Lower lobe of right lung (tissue), 2 donors: ENCODE measurements around the gene CPSF4. TPM values are rescaled to one million over a fixed set of nuclear protein-coding genes. Genes with fewer than 3 reads are reported as not detected.

Experiments
- ATAC-seq, 2 donors: fragments of 200-7000 bp; cut with Tn5 transposase; one replicate each; pipeline ENCODE4 v1.9.1; 2020 to 2022; ENCODE audit warnings: mild to moderate bottlenecking in 2 of 2, moderate library complexity in 2 of 2
- DNase-seq: peaks from one replicate; pipeline ENCODE4 v3.0.0-alpha.2; 2020
- H3K27ac ChIP-seq: fragments of 200-600 bp; one replicate; pipeline ENCODE4 v1.8.0; 2022
- H3K27me3 ChIP-seq: fragments of 200-600 bp; one replicate; pipeline ENCODE4 v1.8.0; 2022; ENCODE audit warnings: low read depth
- H3K36me3 ChIP-seq: fragments of 200-600 bp; one replicate; pipeline ENCODE4 v1.8.0; 2022; ENCODE audit warnings: mild to moderate bottlenecking
- H3K4me1 ChIP-seq: fragments of 200-600 bp; one replicate; pipeline ENCODE4 v1.8.0; 2022
- H3K4me3 ChIP-seq: fragments of 200-600 bp; one replicate; pipeline ENCODE4 v1.8.0; 2022; ENCODE audit warnings: mild to moderate bottlenecking
- H3K9me3 ChIP-seq: fragments of 200-600 bp; one replicate; pipeline ENCODE4 v1.8.0; 2022
- intact Hi-C: fragments of 100-400 bp; cut with DNase I; formaldehyde crosslinking; loops from one replicate; pipeline ENCODE4 v1.11.0; 2022
- total RNA-seq: library from RNA; stranded (reverse); fragmentation: NEBNext Ultra II Directional; extraction: Animal tissue kit (Norgen Biotek cat#: 25700); gene quantifications from one replicate; pipeline ENCODE4 v1.2.1, GENCODE V29; 2021
- TF ChIP-seq, protein P1 (sequence below): fragments of 200-600 bp; IDR thresholded peaks from one replicate; pipeline ENCODE4 v1.8.0; 2022; ENCODE audit warnings: antibody characterized with exemption, mild to moderate bottlenecking
- donor health status: DM: no; HTN: yes; CAD: no; lungs with severe emphysema.

The CPSF4 gene
- total RNA-seq, 1 donor from 2014 or later = 26.8 TPM

DNA sequence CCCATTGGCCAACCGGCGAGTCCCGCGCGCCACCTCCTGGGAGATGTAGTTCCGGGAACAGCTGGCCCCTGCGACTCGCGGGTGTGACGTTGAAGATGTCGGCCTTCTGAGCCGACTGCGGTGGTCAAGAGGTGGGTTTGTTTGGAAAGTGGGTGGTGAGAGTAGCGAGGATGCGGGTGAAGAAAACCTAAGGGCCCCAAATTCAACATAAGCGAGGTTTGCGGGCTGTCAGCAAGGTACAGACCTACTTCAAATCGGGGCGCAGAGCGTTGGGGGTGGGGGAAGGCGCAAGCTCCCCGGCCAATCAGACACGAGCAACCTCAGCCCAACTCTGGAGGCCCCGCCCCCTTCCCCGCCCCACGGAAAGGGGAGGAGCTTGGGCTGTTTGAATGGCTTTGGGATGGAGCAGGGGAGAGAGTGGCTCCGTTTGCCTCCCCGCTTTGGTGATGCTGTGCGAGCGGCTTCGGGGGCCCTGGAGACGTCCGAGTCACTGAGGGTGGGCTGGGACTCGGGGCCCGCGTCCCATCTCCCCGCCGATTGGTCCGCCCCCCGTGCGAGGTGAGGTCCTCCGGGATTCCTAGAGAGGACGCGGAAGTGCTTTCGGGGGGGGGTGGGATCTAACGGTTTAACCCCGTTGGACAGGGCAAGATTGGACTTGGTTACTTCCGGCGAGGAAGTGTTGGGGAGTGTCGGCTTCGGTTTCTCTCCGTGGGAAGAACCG, 66.0 kb downstream of the CPSF4 start, which contains the start of gene ZKSCAN5:
TSS of gene ZKSCAN5 (plus strand) at position 60 of the 721 bp plus-strand sequence. CDS start 1,383 bp downstream, outside the sequence.
- Histone ChIP-seq H3K27ac (peak within 1 kb of the TSS; percentile 92), H3K4me3 (peak within 1 kb of the TSS; percentile 85), H3K4me1 (peaks cover 41% of the 10 kb centered on the region), H3K27me3 (no peaks in the 10 kb centered on the region), H3K9me3 (no peaks in the 10 kb centered on the region), H3K36me3 (peaks cover 1% of the 10 kb centered on the region)
- ATAC-seq (peak; percentile 96), DNase-seq (peak; percentile 99)
- intact Hi-C loops = no loop called here
- TF ChIP-seq, protein P1, sequence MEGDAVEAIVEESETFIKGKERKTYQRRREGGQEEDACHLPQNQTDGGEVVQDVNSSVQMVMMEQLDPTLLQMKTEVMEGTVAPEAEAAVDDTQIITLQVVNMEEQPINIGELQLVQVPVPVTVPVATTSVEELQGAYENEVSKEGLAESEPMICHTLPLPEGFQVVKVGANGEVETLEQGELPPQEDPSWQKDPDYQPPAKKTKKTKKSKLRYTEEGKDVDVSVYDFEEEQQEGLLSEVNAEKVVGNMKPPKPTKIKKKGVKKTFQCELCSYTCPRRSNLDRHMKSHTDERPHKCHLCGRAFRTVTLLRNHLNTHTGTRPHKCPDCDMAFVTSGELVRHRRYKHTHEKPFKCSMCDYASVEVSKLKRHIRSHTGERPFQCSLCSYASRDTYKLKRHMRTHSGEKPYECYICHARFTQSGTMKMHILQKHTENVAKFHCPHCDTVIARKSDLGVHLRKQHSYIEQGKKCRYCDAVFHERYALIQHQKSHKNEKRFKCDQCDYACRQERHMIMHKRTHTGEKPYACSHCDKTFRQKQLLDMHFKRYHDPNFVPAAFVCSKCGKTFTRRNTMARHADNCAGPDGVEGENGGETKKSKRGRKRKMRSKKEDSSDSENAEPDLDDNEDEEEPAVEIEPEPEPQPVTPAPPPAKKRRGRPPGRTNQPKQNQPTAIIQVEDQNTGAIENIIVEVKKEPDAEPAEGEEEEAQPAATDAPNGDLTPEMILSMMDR = no peak

DNA sequence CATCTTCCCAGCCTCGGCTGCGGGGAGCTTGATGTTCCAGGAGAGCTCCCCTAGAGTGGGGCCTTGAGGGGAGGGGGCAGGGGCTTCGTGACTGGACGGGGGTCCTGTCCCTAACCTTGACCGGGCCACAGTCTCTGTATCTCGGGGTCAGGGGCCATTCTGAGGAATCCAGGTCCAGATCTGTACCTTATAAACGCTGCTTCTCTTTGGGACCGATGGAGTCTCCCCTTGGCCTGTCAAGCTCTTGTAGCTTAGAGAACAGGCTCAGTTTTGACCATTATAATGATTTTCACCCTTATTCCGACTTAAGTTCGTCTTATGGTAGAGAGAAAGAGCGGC, 66.5 kb downstream of the CPSF4 start:
- TF ChIP-seq, protein P1 = no peak
- Histone ChIP-seq H3K9me3 (no peaks in the 10 kb centered on the region), H3K36me3 (peaks cover 7% of the 10 kb centered on the region), H3K4me3 (peak overlapping the region; percentile 85), H3K4me1 (peaks cover 41% of the 10 kb centered on the region), H3K27me3 (no peaks in the 10 kb centered on the region), H3K27ac (peak overlapping the region; percentile 92)
- no peak for ATAC-seq
- intact Hi-C loops = no loop called here
- DNase-seq = no peak

Other genes starting within 250 kb of the CPSF4 start
- 0.71 TPM for gene KPNA7, start 230.8 kb upstream of the CPSF4 start, total RNA-seq
- not detected for gene MYH16, start 166.1 kb upstream of the CPSF4 start, total RNA-seq
- 109 TPM for gene ARPC1A, start 113.0 kb upstream of the CPSF4 start, total RNA-seq
- gene ARPC1B, start 64.2 kb upstream of the CPSF4 start, total RNA-seq = 236 TPM
- gene PDAP1, start 30.3 kb upstream of the CPSF4 start, total RNA-seq = 61.6 TPM
- gene BUD31, start 30.0 kb upstream of the CPSF4 start, total RNA-seq = 64.2 TPM
- 6.8 TPM for gene PTCD1, start 145 bp upstream of the CPSF4 start, total RNA-seq
- gene ATP5MF, start 27.2 kb downstream of the CPSF4 start, total RNA-seq = 210 TPM
- gene ZNF789, start 33.9 kb downstream of the CPSF4 start, total RNA-seq = 11.1 TPM
- gene ZNF394, start 61.3 kb downstream of the CPSF4 start, total RNA-seq = 32.9 TPM
- gene ZKSCAN5, start 65.7 kb downstream of the CPSF4 start, total RNA-seq = 6.2 TPM
- 6.7 TPM for gene FAM200A, start 113.2 kb downstream of the CPSF4 start, total RNA-seq
- gene ZNF655, start 119.7 kb downstream of the CPSF4 start, total RNA-seq = 71.6 TPM
- 0.30 TPM for gene TMEM225B, start 159.3 kb downstream of the CPSF4 start, total RNA-seq
- 16.5 TPM for gene ZSCAN25, start 178.0 kb downstream of the CPSF4 start, total RNA-seq
- 15.5 TPM for gene CYP3A5, start 241.1 kb downstream of the CPSF4 start, total RNA-seq